CD4-positive, alpha-beta T cell (primary cell): Measurements from ENCODE around the gene SIX1. TPM values are rescaled to one million over a fixed set of nuclear protein-coding genes. Genes with fewer than 3 reads are reported as not detected.

Experiments
- ATAC-seq: fragments of 200-7000 bp; cut with Tn5 transposase; one replicate; pipeline ENCODE4 v1.10.0; 2022; ENCODE audit warnings: mild to moderate bottlenecking; ENCODE audit not compliant: poor library complexity
- CTCF ChIA-PET: fragments of 350-600 bp; sonication (Branson Sonifier 250); formaldehyde crosslinking; loops from one replicate; lab custom pipeline; 2021; ENCODE audit warnings: antibody characterized with exemption, inconsistent platforms; lab: Charles Lee
- POLR2A ChIA-PET: fragments of 350-600 bp; sonication (Branson Sonifier 250); formaldehyde crosslinking; loops from one replicate; lab custom pipeline; 2021; ENCODE audit warnings: antibody characterized with exemption, inconsistent platforms; lab: Charles Lee
- DNase-seq, 14 experiments: peaks; one replicate each; pipeline ENCODE4 v3.0.0-alpha.2; 2013 to 2020; ENCODE audit warnings: mixed read lengths in 2 of 14
- H3K27ac ChIP-seq, 2 donors: one replicate each; pipeline versions ENCODE4 v1.5.1 to v1.7.0; 2013; ENCODE audit warnings: low read length in 2 of 2, low read depth in 1 of 2, mild to moderate bottlenecking in 1 of 2
- H3K27me3 ChIP-seq, 2 experiments: 1 replicate in 1 of 2; 2 replicates in 1 of 2; pipeline versions ENCODE4 v1.6.1 to v1.7.0; 2013; ENCODE audit warnings: low read length in 2 of 2, control low read depth in 1 of 2, mild to moderate bottlenecking in 1 of 2, moderate library complexity in 1 of 2; ENCODE audit not compliant: insufficient read depth in 2 of 2, control insufficient read depth in 1 of 2
- H3K36me3 ChIP-seq: one replicate; pipeline ENCODE4 v1.6.1; 2013; ENCODE audit warnings: low read length, control low read depth; ENCODE audit not compliant: insufficient read depth
- H3K4me1 ChIP-seq: one replicate; pipeline ENCODE4 v1.6.1; 2013; ENCODE audit warnings: low read length, control low read depth; ENCODE audit not compliant: insufficient read depth
- H3K4me3 ChIP-seq: one replicate; pipeline ENCODE4 v1.5.1; 2013; ENCODE audit warnings: mild to moderate bottlenecking, low read length, moderate library complexity
- H3K9me3 ChIP-seq, 2 experiments: 1 replicate in 1 of 2; 2 replicates in 1 of 2; pipeline versions ENCODE4 v1.6.1 to v1.7.0; 2013; ENCODE audit warnings: low read length in 2 of 2, mild to moderate bottlenecking in 2 of 2, control low read depth in 1 of 2, moderate library complexity in 1 of 2; ENCODE audit not compliant: control insufficient read depth in 1 of 2, insufficient read depth in 1 of 2
- H3K27ac Mint-ChIP-seq: one replicate; pipeline ENCODE4 v1.8.0; 2020; ENCODE audit warnings: mixed read lengths
- H3K27me3 Mint-ChIP-seq: one replicate; pipeline ENCODE4 v1.8.0; 2021; ENCODE audit warnings: mixed read lengths
- H3K36me3 Mint-ChIP-seq: one replicate; pipeline ENCODE4 v1.8.0; 2021; ENCODE audit warnings: low read depth, mixed read lengths
- H3K4me1 Mint-ChIP-seq: one replicate; pipeline ENCODE4 v1.8.0; 2021; ENCODE audit warnings: low read depth, mixed read lengths
- H3K4me3 Mint-ChIP-seq: one replicate; pipeline ENCODE4 v1.8.0; 2020; ENCODE audit warnings: mild to moderate bottlenecking, mixed read lengths
- H3K9me3 Mint-ChIP-seq: one replicate; pipeline ENCODE4 v1.8.0; 2020; ENCODE audit warnings: mixed read lengths
- intact Hi-C, 2 experiments: fragments of 100-400 bp; cut with DNase I in 1 of 2; cut with micrococcal nuclease in 1 of 2; formaldehyde crosslinking; loops; one replicate each; pipeline versions ENCODE4 v1.15.1 to v1.9.0; 2023 to 2025; cut with DNase I, micrococcal nuclease
- total RNA-seq, 174 experiments: library from RNA in 2 of 174; stranded (reverse) in 2 of 174; gene quantifications; one replicate each; pipeline ENCODE4 v1.2.3 and lab custom pipeline; 2021 to 2026
- TF ChIP-seq, protein P1 (sequence below): fragments of 200-600 bp; IDR thresholded peaks from one replicate; pipeline ENCODE4 v1.8.0; 2022; ENCODE audit warnings: antibody characterized with exemption, mild to moderate bottlenecking

The SIX1 gene
- total RNA-seq, 2 experiments from 2014 or later, result not detected

DNA sequence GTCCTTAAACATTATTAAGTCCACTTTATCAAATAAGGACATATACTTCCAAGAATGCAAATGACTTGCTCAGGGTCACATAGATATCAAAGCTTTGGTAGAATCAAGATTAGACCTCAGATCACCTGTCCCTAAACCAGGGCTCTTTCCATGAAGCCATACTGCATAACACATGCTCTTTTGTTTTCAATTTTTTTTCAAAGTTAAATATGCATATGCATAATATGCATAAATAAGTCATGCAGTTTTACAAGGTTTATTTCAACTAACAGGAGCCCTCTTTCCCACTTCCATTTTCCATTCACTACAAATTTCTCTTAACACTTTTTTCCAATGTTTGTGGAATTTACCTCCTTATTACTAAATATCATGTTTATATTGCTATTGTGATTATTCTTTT, 53.1 kb downstream of the SIX1 start:
- Mint-ChIP-seq H3K27me3 (peaks cover 37% of the 10 kb centered on the region), H3K27ac (no peak overlapping the region), H3K4me3 (no peak overlapping the region), H3K36me3 (no peaks in the 10 kb centered on the region), H3K4me1 (no peaks in the 10 kb centered on the region), H3K9me3 (no peaks in the 10 kb centered on the region)
- Histone ChIP-seq H3K4me3 (no peak overlapping the region), H3K9me3 (no peaks in the 10 kb centered on the region), H3K4me1 (no peaks in the 10 kb centered on the region), H3K27me3 (no peaks in the 10 kb centered on the region), H3K27ac (no peak overlapping the region), H3K36me3 (no peaks in the 10 kb centered on the region)
- ATAC-seq (no peak), DNase-seq (no peak)
- TF ChIP-seq, protein P1, sequence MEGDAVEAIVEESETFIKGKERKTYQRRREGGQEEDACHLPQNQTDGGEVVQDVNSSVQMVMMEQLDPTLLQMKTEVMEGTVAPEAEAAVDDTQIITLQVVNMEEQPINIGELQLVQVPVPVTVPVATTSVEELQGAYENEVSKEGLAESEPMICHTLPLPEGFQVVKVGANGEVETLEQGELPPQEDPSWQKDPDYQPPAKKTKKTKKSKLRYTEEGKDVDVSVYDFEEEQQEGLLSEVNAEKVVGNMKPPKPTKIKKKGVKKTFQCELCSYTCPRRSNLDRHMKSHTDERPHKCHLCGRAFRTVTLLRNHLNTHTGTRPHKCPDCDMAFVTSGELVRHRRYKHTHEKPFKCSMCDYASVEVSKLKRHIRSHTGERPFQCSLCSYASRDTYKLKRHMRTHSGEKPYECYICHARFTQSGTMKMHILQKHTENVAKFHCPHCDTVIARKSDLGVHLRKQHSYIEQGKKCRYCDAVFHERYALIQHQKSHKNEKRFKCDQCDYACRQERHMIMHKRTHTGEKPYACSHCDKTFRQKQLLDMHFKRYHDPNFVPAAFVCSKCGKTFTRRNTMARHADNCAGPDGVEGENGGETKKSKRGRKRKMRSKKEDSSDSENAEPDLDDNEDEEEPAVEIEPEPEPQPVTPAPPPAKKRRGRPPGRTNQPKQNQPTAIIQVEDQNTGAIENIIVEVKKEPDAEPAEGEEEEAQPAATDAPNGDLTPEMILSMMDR, result no peak
- intact Hi-C loops, result no loop called here
- POLR2A ChIA-PET, result no interaction called here
- CTCF ChIA-PET, result no interaction called here

DNA sequence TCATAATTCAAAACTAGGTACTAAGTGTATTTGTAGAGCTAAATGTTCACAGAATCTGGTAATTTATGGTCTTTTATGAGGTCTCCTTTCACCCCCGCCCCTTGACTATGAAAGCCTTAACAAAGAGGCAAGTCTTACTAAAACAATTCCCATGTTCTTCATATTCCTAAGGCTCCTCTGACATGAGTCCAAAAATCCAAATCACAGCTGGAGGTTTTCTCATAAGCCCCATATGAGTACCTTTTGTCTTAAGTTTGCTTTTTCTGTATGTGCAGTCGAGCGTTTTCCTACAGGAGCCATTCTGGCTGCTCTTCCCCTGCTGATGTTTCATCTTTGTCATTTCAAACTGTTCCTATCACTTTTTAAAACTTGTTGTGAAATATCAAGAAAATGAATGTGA, 55.2 kb downstream of the SIX1 start:
- Histone ChIP-seq H3K27me3 (no peaks in the 10 kb centered on the region), H3K27ac (no peak overlapping the region), H3K36me3 (no peaks in the 10 kb centered on the region), H3K4me1 (no peaks in the 10 kb centered on the region), H3K4me3 (no peak overlapping the region), H3K9me3 (no peaks in the 10 kb centered on the region)
- ChIA-PET CTCF (no interaction called here), POLR2A (no interaction called here)
- no peak for DNase-seq
- Mint-ChIP-seq H3K36me3 (no peaks in the 10 kb centered on the region), H3K27ac (no peak overlapping the region), H3K27me3 (peaks cover 38% of the 10 kb centered on the region), H3K4me1 (no peaks in the 10 kb centered on the region), H3K9me3 (no peaks in the 10 kb centered on the region), H3K4me3 (no peak overlapping the region)
- intact Hi-C loops, result no loop called here
- ATAC-seq, result no peak
- TF ChIP-seq, protein P1, result no peak

Other genes with a start within 250 kb of the SIX1 start
- gene C14orf39, start 163.4 kb downstream of the SIX1 start, total RNA-seq, result not detected
- gene SIX6, start 140.3 kb downstream of the SIX1 start, total RNA-seq, result not detected
- not detected for gene SIX4, start 74.9 kb upstream of the SIX1 start, total RNA-seq
- gene MNAT1, start 85.3 kb upstream of the SIX1 start, total RNA-seq, result 10 to 100 TPM; 15.4 to 15.9 TPM